Measurements from ENCODE around the gene ATAD1.

- TF ChIP-seq CTCF (IDR thresholded peaks at IDR 0.05; ENCODE audit: low read length) (peak; percentile 56), EZH2 (IDR thresholded peaks at IDR 0.05; ENCODE audit: borderline replicate concordance, low read length) (no peak)
Measured at GRCh38 chr10:87850742-87851205, 32.7 kb upstream of the ATAD1 start.

Data from OCI-LY1 (cell line).